HFF-Myc (cell line): ENCODE results near the gene BABAM2.

Source experiments
- DNase-seq: peaks from one replicate; pipeline ENCODE4 v3.0.0-alpha.2; 2011; ENCODE audit warnings: low read depth; ENCODE audit errors: extremely low read depth
- H3K4me3 ChIP-seq: replicated peaks from 2 replicates; pipeline ENCODE4 v1.5.1; 2011; ENCODE audit warnings: low read depth, mild to moderate bottlenecking, control low read depth, low read length
- CTCF ChIP-seq: IDR thresholded peaks from 2 replicates; pipeline ENCODE4 v1.5.1; 2012; ENCODE audit warnings: mild to moderate bottlenecking, low read depth, low read length, control low read depth; ENCODE audit errors: missing control alignments

Gene BABAM2

GRCh38 chr2:27992787-27993401 lies 102.4 kb downstream of the BABAM2 start:
- H3K4me3 ChIP-seq: no peak overlapping the region
- peak; percentile 21 for DNase-seq

GRCh38 chr2:27993402-27993787 lies 102.9 kb downstream of the BABAM2 start:
- no peak for TF ChIP-seq CTCF
- no peak for DNase-seq
- H3K4me3 ChIP-seq: no peak overlapping the region

More at GRCh38 chr2:27992787-27993401, 102.4 kb downstream of the BABAM2 start:
- TF ChIP-seq CTCF: no peak

- no peak overlapping the region for H3K4me3 ChIP-seq
- no peak for DNase-seq
- no peak for TF ChIP-seq CTCF
Observed at GRCh38 chr2:27993950-27994728, 103.6 kb downstream of the BABAM2 start.

GRCh38 chr2:27996156-27996922 lies 105.8 kb downstream of the BABAM2 start:
- TF ChIP-seq CTCF: no peak
- H3K4me3 ChIP-seq: no peak overlapping the region
- no peak for DNase-seq

GRCh38 chr2:28000287-28000686 lies 109.8 kb downstream of the BABAM2 start:
- no peak for TF ChIP-seq CTCF
- no peak overlapping the region for H3K4me3 ChIP-seq
- no peak for DNase-seq

- H3K4me3 ChIP-seq: no peak overlapping the region
- DNase-seq: no peak
- no peak for TF ChIP-seq CTCF
Observed at GRCh38 chr2:28002181-28002580, 111.7 kb downstream of the BABAM2 start.
